H1 (cell line): ENCODE measurements around the gene RPL6. TPM values are rescaled to one million over a fixed set of nuclear protein-coding genes. Genes with fewer than 3 reads are reported as not detected.

Experiments
- CTCF ChIA-PET: fragments of 300-600 bp; sonication (Branson Sonifier 250); formaldehyde crosslinking; loops from one replicate; lab custom pipeline; 2021; ENCODE audit not compliant: partially characterized antibody; lab: Charles Lee
- POLR2A ChIA-PET: fragments of 300-600 bp; sonication (Branson Sonifier 250); formaldehyde crosslinking; loops from one replicate; lab custom pipeline; 2021; ENCODE audit warnings: inconsistent platforms; ENCODE audit not compliant: partially characterized antibody; lab: Charles Lee
- DNase-seq, 2 experiments: peaks; one replicate each; pipeline versions ENCODE4 v3.0.0 to v3.0.0-alpha.2; 2010 to 2022; ENCODE audit warnings: low spot score in 2 of 2, low read depth in 1 of 2, mixed read lengths in 1 of 2
- FAIRE-seq: peaks from 2 replicates; lab custom pipeline; 2011; peaks lifted over from hg19 to GRCh38; lab: Jason Lieb, UNC
- H2AFZ ChIP-seq: 2 replicates; pipeline ENCODE4 v1.8.1; 2012; ENCODE audit warnings: low read length, inconsistent platforms
- H2AK5ac ChIP-seq: 2 replicates; pipeline ENCODE4 v1.6.1; 2013; ENCODE audit warnings: low read depth, low read length
- H2BK120ac ChIP-seq: replicated peaks from 2 replicates; pipeline ENCODE3; 2013; ENCODE audit warnings: low read depth, low read length, inconsistent platforms
- H2BK12ac ChIP-seq: 2 replicates; pipeline ENCODE4 v1.6.1; 2013; ENCODE audit warnings: low read depth, low read length
- H2BK15ac ChIP-seq: 2 replicates; pipeline ENCODE4 v1.6.1; 2013; ENCODE audit warnings: low read length
- H2BK20ac ChIP-seq: 2 replicates; pipeline ENCODE4 v1.6.1; 2013; ENCODE audit warnings: low read length
- H2BK5ac ChIP-seq: 2 replicates; pipeline ENCODE4 v1.6.1; 2013; ENCODE audit warnings: low read depth, low read length
- H3K14ac ChIP-seq: 2 replicates; pipeline ENCODE4 v1.6.1; 2013; ENCODE audit warnings: inconsistent platforms; ENCODE audit not compliant: insufficient read length
- H3K18ac ChIP-seq: 2 replicates; pipeline ENCODE4 v1.6.1; 2013; ENCODE audit warnings: low read length; ENCODE audit errors: extremely low read depth
- H3K23ac ChIP-seq: 2 replicates; pipeline ENCODE4 v1.6.1; 2013; ENCODE audit warnings: inconsistent platforms; ENCODE audit not compliant: insufficient read length
- H3K23me2 ChIP-seq: 2 replicates; pipeline ENCODE4 v1.6.1; 2013; ENCODE audit warnings: low read depth, low read length
- H3K27ac ChIP-seq: 2 replicates; pipeline ENCODE4 v1.6.1; 2011; ENCODE audit warnings: low read depth, low read length, inconsistent platforms
- H3K27me3 ChIP-seq, 4 experiments: replicated peaks in 1 of 4; 1 replicate in 1 of 4; 2 replicates in 3 of 4; pipeline versions ENCODE4 v1.6.1 to v1.8.1; 2011 to 2013; ENCODE audit warnings: low read length in 3 of 4, mild to moderate bottlenecking in 3 of 4, inconsistent platforms in 2 of 4, mixed read lengths in 2 of 4, moderate library complexity in 1 of 4; ENCODE audit not compliant: control insufficient read depth in 3 of 4, insufficient read depth in 3 of 4; ENCODE audit errors: extremely low read depth in 1 of 4
- H3K36me3 ChIP-seq, 4 experiments: 2 replicates each; pipeline versions ENCODE4 v1.6.1 to v1.8.1; 2011 to 2013; ENCODE audit warnings: mild to moderate bottlenecking in 4 of 4, low read length in 3 of 4, moderate library complexity in 2 of 4, control low read depth in 1 of 4, inconsistent platforms in 1 of 4; ENCODE audit not compliant: insufficient read depth in 4 of 4, control insufficient read depth in 2 of 4
- H3K4ac ChIP-seq: replicated peaks from 2 replicates; pipeline ENCODE3; 2013; ENCODE audit warnings: low read length, low read depth, mixed read lengths, inconsistent platforms; ENCODE audit not compliant: insufficient read length
- H3K4me1 ChIP-seq, 4 experiments: replicated peaks in 1 of 4; 1 replicate in 1 of 4; 2 replicates in 3 of 4; pipeline versions ENCODE4 v1.6.1 to v1.8.1; 2011 to 2013; ENCODE audit warnings: low read length in 3 of 4, inconsistent platforms in 2 of 4, mixed read lengths in 1 of 4; ENCODE audit not compliant: insufficient read depth in 4 of 4, control insufficient read depth in 3 of 4
- H3K4me2 ChIP-seq, 2 experiments: 2 replicates each; pipeline versions ENCODE4 v1.6.1 to v1.8.1; 2011 to 2013; ENCODE audit warnings: low read depth in 2 of 2, low read length in 2 of 2, control low read depth in 1 of 2, inconsistent platforms in 1 of 2, mild to moderate bottlenecking in 1 of 2; ENCODE audit not compliant: insufficient read depth in 1 of 2
- H3K4me3 ChIP-seq, 4 experiments: fragments of 200-600, 300-600 bp in 1 of 4; sonication (generic), shearing (Covaris generic), sonication (Bioruptor Twin) in 1 of 4; 2 replicates each; pipeline versions ENCODE4 v1.5.1 to v1.8.1; 2011 to 2016; ENCODE audit warnings: low read length in 4 of 4, low read depth in 3 of 4, control low read depth in 2 of 4, inconsistent platforms in 2 of 4, mild to moderate bottlenecking in 2 of 4, mixed read lengths in 1 of 4, moderate library complexity in 1 of 4; ENCODE audit not compliant: insufficient read depth in 2 of 4; ENCODE audit errors: extremely low read depth in 1 of 4
- H3K56ac ChIP-seq: replicated peaks from 2 replicates; pipeline ENCODE3; 2013; ENCODE audit warnings: low read depth, mild to moderate bottlenecking, mixed read lengths, low read length, inconsistent platforms; ENCODE audit not compliant: insufficient read length
- H3K79me1 ChIP-seq: 2 replicates; pipeline ENCODE4 v1.6.1; 2013; ENCODE audit warnings: low read depth, low read length, control low read depth
- H3K79me2 ChIP-seq, 2 experiments: 2 replicates each; pipeline versions ENCODE4 v1.6.1 to v1.8.1; 2012 to 2013; ENCODE audit warnings: low read length in 2 of 2, mild to moderate bottlenecking in 2 of 2, inconsistent platforms in 1 of 2; ENCODE audit not compliant: insufficient read depth in 2 of 2, control insufficient read depth in 1 of 2
- H3K9ac ChIP-seq, 4 experiments: replicated peaks in 1 of 4; 1 replicate in 1 of 4; 2 replicates in 3 of 4; pipeline versions ENCODE4 v1.6.1 to v1.8.1; 2011 to 2013; ENCODE audit warnings: low read depth in 3 of 4, low read length in 3 of 4, control low read depth in 2 of 4, mild to moderate bottlenecking in 2 of 4, moderate library complexity in 2 of 4, inconsistent platforms in 1 of 4; ENCODE audit errors: extremely low read depth in 1 of 4
- H3K9me3 ChIP-seq, 2 experiments: 2 replicates each; pipeline versions ENCODE4 v1.6.1 to v1.8.1; 2012 to 2013; ENCODE audit warnings: mild to moderate bottlenecking in 2 of 2, moderate library complexity in 2 of 2, control low read depth in 1 of 2, inconsistent platforms in 1 of 2, low read depth in 1 of 2, low read length in 1 of 2, mixed read lengths in 1 of 2; ENCODE audit not compliant: insufficient read depth in 2 of 2
- H4K20me1 ChIP-seq, 2 experiments: replicated peaks in 1 of 2; 2 replicates each; pipeline versions ENCODE3 to v1.8.1; 2011 to 2013; ENCODE audit warnings: inconsistent platforms in 2 of 2, low read length in 2 of 2, mild to moderate bottlenecking in 1 of 2; ENCODE audit not compliant: insufficient read depth in 2 of 2, control insufficient read depth in 1 of 2
- H4K5ac ChIP-seq: 2 replicates; pipeline ENCODE4 v1.6.1; 2013; ENCODE audit warnings: low read length, low read depth, mixed read lengths, inconsistent platforms; ENCODE audit not compliant: insufficient read length
- H4K8ac ChIP-seq: 2 replicates; pipeline ENCODE4 v1.8.0; 2013; ENCODE audit warnings: mild to moderate bottlenecking, moderate library complexity, low read length, inconsistent platforms; ENCODE audit not compliant: insufficient read depth; ENCODE audit errors: extremely low read depth
- H4K91ac ChIP-seq: replicated peaks from 2 replicates; pipeline ENCODE3; 2013; ENCODE audit warnings: low read length, mixed read lengths, inconsistent platforms; ENCODE audit not compliant: insufficient read length
- BCL11A ChIP-seq, 2 experiments: IDR thresholded peaks; one replicate each; pipeline ENCODE4 v1.6.1; 2011; ENCODE audit warnings: low read depth in 2 of 2, low read length in 2 of 2, mild to moderate bottlenecking in 2 of 2
- CBX5 ChIP-seq: fragments of 300-800, 300-1000 bp; sonication (generic); IDR thresholded peaks from 2 replicates; pipeline ENCODE4 v1.7.1; 2016; ENCODE audit warnings: antibody characterized with exemption, low read length, low read depth
- CHD1 ChIP-seq: IDR thresholded peaks from 2 replicates; pipeline ENCODE4 v1.6.1; 2012; ENCODE audit warnings: low read depth, low read length, improper control_type of control experiment
- CREB1 ChIP-seq: IDR thresholded peaks from 2 replicates; pipeline ENCODE4 v1.6.1; 2012; ENCODE audit warnings: inconsistent platforms
- HDAC6 ChIP-seq: IDR thresholded peaks from one replicate; pipeline ENCODE4 v1.7.1; 2012; ENCODE audit warnings: low read depth, mild to moderate bottlenecking, inconsistent platforms, low read length, moderate library complexity
- JUND ChIP-seq: IDR thresholded peaks from 2 replicates; pipeline ENCODE4 v1.6.1; 2011; ENCODE audit warnings: mild to moderate bottlenecking, improper control_type of control experiment, low read length
- PHF8 ChIP-seq: fragments of 200-600 bp; sonication (generic); conservative IDR thresholded peaks from 2 replicates; pipeline ENCODE4 v1.7.1; 2012; ENCODE audit warnings: low read depth, mild to moderate bottlenecking, inconsistent platforms, low read length, moderate library complexity
- RNF2 ChIP-seq: fragments of 200-900, 300-1000 bp; sonication (generic); IDR thresholded peaks from 2 replicates; pipeline ENCODE4 v1.7.1; 2016; ENCODE audit warnings: borderline replicate concordance, low read depth, mild to moderate bottlenecking, antibody characterized with exemption, low read length; ENCODE audit not compliant: poor library complexity, severe bottlenecking; ENCODE audit errors: missing control alignments
- SIX5 ChIP-seq: IDR thresholded peaks from 2 replicates; pipeline ENCODE4 v1.6.1; 2011; ENCODE audit warnings: mild to moderate bottlenecking, low read depth, low read length
- TCF12 ChIP-seq: IDR thresholded peaks from 2 replicates; pipeline ENCODE4 v1.6.1; 2011; ENCODE audit warnings: low read depth, mild to moderate bottlenecking, low read length
- ZNF274 ChIP-seq: IDR thresholded peaks from 2 replicates; pipeline ENCODE4 v1.7.0; 2012; ENCODE audit warnings: low read length, borderline replicate concordance; ENCODE audit errors: extremely low read depth
- WGBS, 2 experiments: shearing (Covaris generic) in 1 of 2; methylation state at CpG; one replicate each; pipeline versions ENCODE4 v1.1.6 to v1.1.7; 2013 to 2015; ENCODE audit warnings: low lambda C conversion rate in 2 of 2, mixed read lengths in 2 of 2, inconsistent platforms in 1 of 2, low coverage in 1 of 2, missing lambda C conversion rate in 1 of 2; ENCODE audit not compliant: insufficient replicate concordance in 2 of 2, insufficient coverage in 1 of 2, insufficient read length in 1 of 2; ENCODE audit errors: extremely low coverage in 1 of 2, missing lambda C conversion rate in 1 of 2; 5-methylcytosine and 5-hydroxymethylcytosine counted together
- polyA plus RNA-seq, 7 experiments: library from polyadenylated mRNA; depleted of rRNA in 3 of 7; stranded (reverse) in 5 of 7; unstranded in 2 of 7; fragments of >200 nt in 5 of 7; fragments of 200-250 nt in 2 of 7; gene quantifications; 1 replicate in 5 of 7; 2 replicates in 1 of 7; 4 replicates in 1 of 7; pipeline versions ENCODE4 v1.2.1 to v1.2.3, GENCODE V29; 2011 to 2013; ENCODE audit warnings: missing spikeins in 2 of 7, mixed read lengths in 2 of 7
- total RNA-seq: library from RNA; stranded (reverse); fragmentation: NEBNext Ultra II Directional; extraction: Animal tissue kit (Norgen Biotek cat#: 25700); gene quantifications from 2 replicates; pipeline ENCODE4 v1.2.1, GENCODE V29; 2021
- TF ChIP-seq, protein P1 (sequence below): IDR thresholded peaks from 2 replicates; pipeline ENCODE4 v1.6.1; 2012; ENCODE audit warnings: inconsistent platforms
- TF ChIP-seq, protein P2 (sequence below): IDR thresholded peaks from 2 replicates; pipeline ENCODE4 v1.6.1; 2011; ENCODE audit warnings: low read length, improper control_type of control experiment

Gene RPL6
- total and polyA plus RNA-seq, 2 of the 8 experiments (the other 6 are each of a cell fraction or from before 2014, with no cell fraction given) = 1,073 to 1,643 TPM

DNA sequence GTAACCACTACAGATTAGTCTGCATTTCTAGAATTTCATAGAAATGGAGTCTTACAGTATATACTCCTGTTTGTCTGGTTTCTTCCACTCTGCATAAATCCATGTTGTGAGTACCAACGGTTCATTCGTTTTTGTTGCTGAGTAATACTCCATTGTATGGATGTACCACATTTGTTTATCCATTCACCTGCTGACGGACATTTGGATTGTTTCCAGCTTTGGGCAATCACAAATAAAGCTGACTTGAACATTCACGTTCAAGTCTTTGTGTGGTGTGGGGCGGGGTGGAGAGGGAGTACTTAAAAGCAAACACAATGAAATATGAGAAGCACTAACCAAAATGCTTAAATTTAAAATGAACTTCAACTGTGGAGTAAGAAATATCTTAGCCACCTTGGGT is 34.3 kb downstream of the RPL6 start:
- Histone ChIP-seq H3K23ac (no peak overlapping the region), H3K9me3 (no peaks in the 10 kb centered on the region), H3K9ac (no peak overlapping the region), H4K20me1 (no peaks in the 10 kb centered on the region), H3K23me2 (no peaks in the 10 kb centered on the region), H3K79me1 (no peaks in the 10 kb centered on the region), H3K4me1 (no peaks in the 10 kb centered on the region; a peak in 1 of 7 replicates), H3K79me2 (peaks cover 4 to 68% of the 10 kb centered on the region in 2 experiments; a peak in 3 of 4 replicates), H4K5ac (no peak overlapping the region), H2BK15ac (no peak overlapping the region), H3K4me3 (no peak overlapping the region), H2AFZ (no peak overlapping the region), H2BK12ac (no peak overlapping the region), H2BK5ac (no peak overlapping the region), H3K27ac (no peak overlapping the region), H4K8ac (no peak overlapping the region), H2BK120ac (no peak overlapping the region), H3K18ac (no peak overlapping the region), H3K36me3 (no peaks in the 10 kb centered on the region), H2BK20ac (no peak overlapping the region), H4K91ac (no peak overlapping the region), H3K56ac (no peak overlapping the region), H3K27me3 (no peaks in the 10 kb centered on the region), H3K14ac (no peak overlapping the region), H3K4me2 (no peak overlapping the region), H3K4ac (no peak overlapping the region), H2AK5ac (no peak overlapping the region)
- 91% methylated on average over 5 of the region's 5 CpGs; no CpG with 5 or more reads in 1 of the 2 experiments for WGBS, 2 experiments
- FAIRE-seq = no peak
- DNase-seq = no peak
- CTCF ChIA-PET = no interaction called here
- POLR2A ChIA-PET = no interaction called here
- TF ChIP-seq, protein P1, sequence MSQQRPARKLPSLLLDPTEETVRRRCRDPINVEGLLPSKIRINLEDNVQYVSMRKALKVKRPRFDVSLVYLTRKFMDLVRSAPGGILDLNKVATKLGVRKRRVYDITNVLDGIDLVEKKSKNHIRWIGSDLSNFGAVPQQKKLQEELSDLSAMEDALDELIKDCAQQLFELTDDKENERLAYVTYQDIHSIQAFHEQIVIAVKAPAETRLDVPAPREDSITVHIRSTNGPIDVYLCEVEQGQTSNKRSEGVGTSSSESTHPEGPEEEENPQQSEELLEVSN = no peak
- TF ChIP-seq CBX5 (no peak), CREB1 (no peak), TCF12 (no peak), JUND (no peak), ZNF274 (no peak), BCL11A (IDR thresholded peaks at IDR 0.05; ENCODE audit: low read depth in 2 of 2, low read length in 2 of 2) (no peak), SIX5 (no peak), HDAC6 (no peak), RNF2 (no peak), CHD1 (no peak), PHF8 (no peak)
- TF ChIP-seq, protein P2, sequence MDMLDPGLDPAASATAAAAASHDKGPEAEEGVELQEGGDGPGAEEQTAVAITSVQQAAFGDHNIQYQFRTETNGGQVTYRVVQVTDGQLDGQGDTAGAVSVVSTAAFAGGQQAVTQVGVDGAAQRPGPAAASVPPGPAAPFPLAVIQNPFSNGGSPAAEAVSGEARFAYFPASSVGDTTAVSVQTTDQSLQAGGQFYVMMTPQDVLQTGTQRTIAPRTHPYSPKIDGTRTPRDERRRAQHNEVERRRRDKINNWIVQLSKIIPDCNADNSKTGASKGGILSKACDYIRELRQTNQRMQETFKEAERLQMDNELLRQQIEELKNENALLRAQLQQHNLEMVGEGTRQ = no peak
